HUES6 (cell line): ENCODE results near the gene RNF146.

Source experiments
- H3K27ac ChIP-seq: 2 replicates; pipeline ENCODE4 v1.7.0; 2013; ENCODE audit warnings: low read depth, mild to moderate bottlenecking, low read length, inconsistent platforms
- H3K27me3 ChIP-seq: 2 replicates; pipeline ENCODE4 v1.6.1; 2013; ENCODE audit warnings: low read length; ENCODE audit not compliant: control insufficient read depth, insufficient read depth
- H3K36me3 ChIP-seq: 2 replicates; pipeline ENCODE4 v1.6.1; 2013; ENCODE audit warnings: low read length; ENCODE audit not compliant: control insufficient read depth, insufficient read depth
- H3K4me1 ChIP-seq: 2 replicates; pipeline ENCODE4 v1.6.1; 2013; ENCODE audit warnings: low read length; ENCODE audit not compliant: control insufficient read depth, insufficient read depth
- H3K4me3 ChIP-seq: 2 replicates; pipeline ENCODE4 v1.5.1; 2013; ENCODE audit warnings: low read depth, low read length
- H3K9ac ChIP-seq: one replicate; pipeline ENCODE4 v1.6.1; 2013; ENCODE audit warnings: mild to moderate bottlenecking, low read length
- H3K9me3 ChIP-seq: 2 replicates; pipeline ENCODE4 v1.6.1; 2013; ENCODE audit warnings: low read depth, low read length; ENCODE audit not compliant: control insufficient read depth, insufficient read depth

RNF146 gene

GRCh38 chr6:127288705-127289104 is 22.0 kb downstream of the RNF146 start:
- Histone ChIP-seq H3K9me3 (no peaks in the 10 kb centered on the region), H3K4me3 (no peak overlapping the region), H3K27me3 (no peaks in the 10 kb centered on the region), H3K9ac (no peak overlapping the region), H3K27ac (no peak overlapping the region), H3K36me3 (peaks cover 53% of the 10 kb centered on the region), H3K4me1 (peaks cover 16% of the 10 kb centered on the region; the same call in 1 of the 2 replicates)

GRCh38 chr6:127289934-127290333 is 23.3 kb downstream of the RNF146 start:
- Histone ChIP-seq H3K4me3 (no peak overlapping the region), H3K9ac (no peak overlapping the region), H3K27ac (no peak overlapping the region), H3K9me3 (no peaks in the 10 kb centered on the region), H3K36me3 (peaks cover 46% of the 10 kb centered on the region), H3K27me3 (no peaks in the 10 kb centered on the region), H3K4me1 (peaks cover 16% of the 10 kb centered on the region; the same call in 1 of the 2 replicates)

- Histone ChIP-seq H3K36me3 (peaks cover 40% of the 10 kb centered on the region), H3K4me3 (no peak overlapping the region), H3K27ac (no peak overlapping the region), H3K4me1 (peaks cover 16% of the 10 kb centered on the region; the same call in 1 of the 2 replicates), H3K9me3 (no peaks in the 10 kb centered on the region), H3K27me3 (no peaks in the 10 kb centered on the region), H3K9ac (no peak overlapping the region)
Measured at GRCh38 chr6:127290391-127291265, 24.0 kb downstream of the RNF146 start.

- Histone ChIP-seq H3K4me3 (no peak overlapping the region), H3K9me3 (no peaks in the 10 kb centered on the region), H3K27me3 (no peaks in the 10 kb centered on the region), H3K9ac (no peak overlapping the region), H3K36me3 (peaks cover 32% of the 10 kb centered on the region), H3K27ac (0 out of 2 replicates have a peak overlapping the region, but pooled peaks have one; percentile 26), H3K4me1 (peaks cover 16% of the 10 kb centered on the region; the same call in 1 of the 2 replicates)
Measured at GRCh38 chr6:127291495-127291894, 24.8 kb downstream of the RNF146 start.

GRCh38 chr6:127297502-127298070 is 30.9 kb downstream of the RNF146 start:
- Histone ChIP-seq H3K27me3 (no peaks in the 10 kb centered on the region), H3K9ac (no peak overlapping the region), H3K4me3 (no peak overlapping the region; the same call in 1 of the 2 replicates), H3K9me3 (no peaks in the 10 kb centered on the region), H3K4me1 (peaks cover 9% of the 10 kb centered on the region; the same call in 1 of the 2 replicates), H3K27ac (no peak overlapping the region), H3K36me3 (peaks cover 6% of the 10 kb centered on the region; the same call in 1 of the 2 replicates)

GRCh38 chr6:127298475-127298874 is 31.8 kb downstream of the RNF146 start:
- peaks cover 6% of the 10 kb centered on the region; the same call in 1 of the 2 replicates for H3K36me3 ChIP-seq

GRCh38 chr6:127299522-127300240 is 33.0 kb downstream of the RNF146 start:
- peaks cover 9% of the 10 kb centered on the region; the same call in 1 of the 2 replicates for H3K4me1 ChIP-seq
- no peak overlapping the region for H3K4me3 ChIP-seq
- H3K27ac ChIP-seq = no peak overlapping the region
- no peak overlapping the region for H3K9ac ChIP-seq
- H3K36me3 ChIP-seq = peaks cover 4% of the 10 kb centered on the region; the same call in 1 of the 2 replicates
- H3K9me3 ChIP-seq = no peaks in the 10 kb centered on the region
- no peaks in the 10 kb centered on the region for H3K27me3 ChIP-seq

More at GRCh38 chr6:127298475-127298874, 31.8 kb downstream of the RNF146 start:
- Histone ChIP-seq H3K4me3 (no peak overlapping the region), H3K27me3 (no peaks in the 10 kb centered on the region), H3K27ac (no peak overlapping the region), H3K9me3 (no peaks in the 10 kb centered on the region), H3K4me1 (peaks cover 9% of the 10 kb centered on the region; the same call in 1 of the 2 replicates), H3K9ac (no peak overlapping the region)

- H3K36me3 ChIP-seq = peaks cover 4% of the 10 kb centered on the region; the same call in 1 of the 2 replicates
Measured at GRCh38 chr6:127300411-127300810, 33.7 kb downstream of the RNF146 start.

GRCh38 chr6:127301199-127301700 is 34.6 kb downstream of the RNF146 start:
- H3K9ac ChIP-seq = no peak overlapping the region
- no peaks in the 10 kb centered on the region for H3K27me3 ChIP-seq
- no peak overlapping the region for H3K4me3 ChIP-seq
- H3K9me3 ChIP-seq = no peaks in the 10 kb centered on the region
- H3K36me3 ChIP-seq = peaks cover 4% of the 10 kb centered on the region; the same call in 1 of the 2 replicates
- peaks cover 9% of the 10 kb centered on the region; the same call in 1 of the 2 replicates for H3K4me1 ChIP-seq
- H3K27ac ChIP-seq = no peak overlapping the region

More at GRCh38 chr6:127300411-127300810, 33.7 kb downstream of the RNF146 start:
- Histone ChIP-seq H3K27me3 (no peaks in the 10 kb centered on the region), H3K4me1 (peaks cover 9% of the 10 kb centered on the region; the same call in 1 of the 2 replicates), H3K4me3 (no peak overlapping the region), H3K27ac (no peak overlapping the region), H3K9me3 (no peaks in the 10 kb centered on the region), H3K9ac (no peak overlapping the region)
